B cell (primary cell): ENCODE results near the gene SPINK9. TPM values are rescaled to one million over a fixed set of nuclear protein-coding genes. Genes with fewer than 3 reads are reported as not detected.

Experiments used
- ATAC-seq: fragments of 200-7000 bp; cut with Tn5 transposase; one replicate; pipeline ENCODE4 v1.10.0; 2021; ENCODE audit warnings: low read depth, mild to moderate bottlenecking, moderate number of reproducible peaks, moderate library complexity
- CTCF ChIA-PET: fragments of 350-600 bp; sonication (Branson Sonifier 250); formaldehyde crosslinking; loops from one replicate; lab custom pipeline; 2021; ENCODE audit warnings: antibody characterized with exemption, inconsistent platforms; lab: Charles Lee
- POLR2A ChIA-PET: fragments of 350-600 bp; sonication (Branson Sonifier 250); formaldehyde crosslinking; loops from one replicate; lab custom pipeline; 2021; ENCODE audit warnings: antibody characterized with exemption; lab: Charles Lee
- DNase-seq: peaks from one replicate; pipeline ENCODE4 v3.0.0; 2013
- H2AFZ ChIP-seq: 2 replicates; pipeline ENCODE4 v1.6.1; 2012; ENCODE audit warnings: mild to moderate bottlenecking, low read depth, low read length; ENCODE audit not compliant: insufficient read depth, poor library complexity, severe bottlenecking
- H3K27ac ChIP-seq, 2 donors: 1 replicate in 1 of 2; 2 replicates in 1 of 2; pipeline ENCODE4 v1.5.1; 2012 to 2013; ENCODE audit warnings: low read length in 2 of 2, mild to moderate bottlenecking in 2 of 2, moderate library complexity in 1 of 2
- H3K27me3 ChIP-seq, 4 experiments: fragments of 200-600 bp in 1 of 4; sonication (generic) in 1 of 4; replicated peaks in 1 of 4; 1 replicate in 2 of 4; 2 replicates in 2 of 4; pipeline versions ENCODE4 v1.6.1 to v1.7.0; 2013 to 2016; ENCODE audit warnings: low read length in 3 of 4, mild to moderate bottlenecking in 2 of 4, mixed read lengths in 1 of 4, moderate library complexity in 1 of 4; ENCODE audit not compliant: insufficient read depth in 4 of 4, control insufficient read depth in 3 of 4; ENCODE audit errors: control extremely low read depth in 1 of 4
- H3K36me3 ChIP-seq, 2 experiments: replicated peaks in 1 of 2; 1 replicate in 1 of 2; 2 replicates in 1 of 2; pipeline versions ENCODE4 v1.6.1 to v1.7.1; 2013; ENCODE audit warnings: low read length in 1 of 2; ENCODE audit not compliant: insufficient read depth in 2 of 2, control insufficient read depth in 1 of 2; ENCODE audit errors: control extremely low read depth in 1 of 2, extremely low read depth in 1 of 2
- H3K4me1 ChIP-seq, 2 donors: fragments of 200-600 bp in 1 of 2; sonication (generic) in 1 of 2; 1 replicate in 1 of 2; 2 replicates in 1 of 2; pipeline versions ENCODE4 v1.5.1 to v1.6.1; 2013 to 2017; ENCODE audit warnings: low read length in 2 of 2; ENCODE audit not compliant: control insufficient read depth in 2 of 2, insufficient read depth in 2 of 2
- H3K4me2 ChIP-seq: replicated peaks from 2 replicates; pipeline ENCODE3; 2012; ENCODE audit warnings: mild to moderate bottlenecking, low read depth, low read length; ENCODE audit not compliant: poor library complexity, severe bottlenecking
- H3K4me3 ChIP-seq, 5 experiments: fragments of 200-600 bp in 1 of 5; sonication (generic) in 1 of 5; 1 replicate in 3 of 5; 2 replicates in 2 of 5; pipeline versions ENCODE4 v1.5.1 to v1.7.0; 2011 to 2016; ENCODE audit warnings: low read length in 4 of 5, mild to moderate bottlenecking in 4 of 5, low read depth in 2 of 5, control low read depth in 1 of 5, moderate library complexity in 1 of 5; ENCODE audit not compliant: insufficient read depth in 1 of 5; ENCODE audit errors: control extremely low read depth in 1 of 5, extremely low read depth in 1 of 5
- H3K79me2 ChIP-seq: fragments of 200-600 bp; sonication (generic); one replicate; pipeline ENCODE4 v1.6.0; 2016; ENCODE audit warnings: low read length; ENCODE audit not compliant: control insufficient read depth, insufficient read depth
- H3K9ac ChIP-seq: fragments of 200-600 bp; sonication (generic); 2 replicates; pipeline ENCODE4 v1.6.1; 2017; ENCODE audit warnings: mild to moderate bottlenecking, low read length, moderate library complexity
- H3K9me3 ChIP-seq, 3 donors: one replicate each; pipeline versions ENCODE4 v1.6.1 to v1.7.1; 2013; ENCODE audit warnings: low read length in 2 of 3; ENCODE audit not compliant: control insufficient read depth in 2 of 3, insufficient read depth in 1 of 3; ENCODE audit errors: control extremely low read depth in 1 of 3
- H4K20me1 ChIP-seq: 2 replicates; pipeline ENCODE4 v1.6.0; 2012; ENCODE audit warnings: mild to moderate bottlenecking, low read length; ENCODE audit not compliant: insufficient read depth, control insufficient read depth, poor library complexity, severe bottlenecking
- H3K27ac Mint-ChIP-seq: one replicate; pipeline ENCODE4 v1.8.0; 2021; ENCODE audit warnings: mixed read lengths
- H3K27me3 Mint-ChIP-seq: one replicate; pipeline ENCODE4 v1.8.0; 2021; ENCODE audit warnings: mixed read lengths
- H3K4me1 Mint-ChIP-seq: one replicate; pipeline ENCODE4 v1.8.0; 2021; ENCODE audit warnings: mixed read lengths
- H3K4me3 Mint-ChIP-seq: one replicate; pipeline ENCODE4 v1.8.0; 2021; ENCODE audit warnings: mixed read lengths
- H3K9me3 Mint-ChIP-seq: one replicate; pipeline ENCODE4 v1.8.0; 2022; ENCODE audit warnings: mixed read lengths; ENCODE audit not compliant: insufficient read depth
- CTCF ChIP-seq: fragments of 200-600 bp; IDR thresholded peaks from one replicate; pipeline ENCODE4 v1.8.0; 2022; ENCODE audit warnings: antibody characterized with exemption, mild to moderate bottlenecking
- EZH2 ChIP-seq: IDR thresholded peaks from 2 replicates; pipeline ENCODE4 v1.6.1; 2012; ENCODE audit warnings: borderline replicate concordance, low read depth, mild to moderate bottlenecking, moderate library complexity, low read length; ENCODE audit not compliant: insufficient read depth, poor library complexity, severe bottlenecking
- WGBS: methylation state at CpG from one replicate; pipeline ENCODE4 v1.1.5; 2013; ENCODE audit warnings: missing lambda C conversion rate; ENCODE audit not compliant: insufficient coverage; 5-methylcytosine and 5-hydroxymethylcytosine counted together
- intact Hi-C: fragments of 100-400 bp; cut with micrococcal nuclease; formaldehyde crosslinking; loops from one replicate; pipeline ENCODE4 v1.10.0; 2022
- polyA plus RNA-seq: library from polyadenylated mRNA; depleted of rRNA; stranded (reverse); fragments of >200 nt; gene quantifications from 2 replicates; pipeline ENCODE4 v1.2.3, GENCODE V29; 2012
- total RNA-seq, 2 donors: library from RNA; stranded (reverse); fragments of 120-200 nt in 1 of 2; gene quantifications; 1 replicate in 1 of 2; 2 replicates in 1 of 2; pipeline versions ENCODE4 v1.2.3 to v1.2.4, GENCODE V29; 2013 to 2022

The SPINK9 gene
- total and polyA plus RNA-seq, 2 donors (not counting 1 experiment from before 2014, with no cell fraction given) = not detected

- TF ChIP-seq CTCF (no peak), EZH2 (no peak)
- Mint-ChIP-seq H3K4me1 (peaks cover 53% of the 10 kb centered on the region), H3K4me3 (peak overlapping the region; percentile 88), H3K27ac (peak overlapping the region; percentile 92), H3K27me3 (no peaks in the 10 kb centered on the region), H3K9me3 (no peaks in the 10 kb centered on the region)
- POLR2A ChIA-PET = interaction anchor here (1.4 kb wide), 1 partner anchor 1167 kb away, joined by 4 read pairs; the partner anchor contains the start of gene CSNK1A1
- H4K20me1 ChIP-seq = peaks cover 13% of the 10 kb centered on the region
- H3K27me3 ChIP-seq = no peaks in the 10 kb centered on the region
- CTCF ChIA-PET = interaction anchor here (0.8 to 1.1 kb wide), 4 partner anchors 10 to 204 kb away, joined by 3 to 4 read pairs (median 3); no protein-coding TSS in a partner anchor
- H2AFZ ChIP-seq = peak overlapping the region; percentile 80
- peak overlapping the region; percentile 95 for H3K9ac ChIP-seq
- H3K36me3 ChIP-seq = peaks cover 4 to 15% of the 10 kb centered on the region in 2 experiments
- peak overlapping the region; percentile 69 to 90 (median 84) for H3K4me3 ChIP-seq
- peak overlapping the region; percentile 92 to 96 for H3K27ac ChIP-seq
- peaks cover 65% of the 10 kb centered on the region for H3K79me2 ChIP-seq
- H3K4me2 ChIP-seq = peak overlapping the region; percentile 76
- peaks cover 24 to 26% of the 10 kb centered on the region in 2 donors for H3K4me1 ChIP-seq
- intact Hi-C loops = loop anchor here (5.0 kb wide), 4 partner anchors 423 to 973 kb away; partner anchors contain the start of genes ADRB2, JAKMIP2 and PCYOX1L
- ATAC-seq (no peak), DNase-seq (no peak)
- no peaks in the 10 kb centered on the region for H3K9me3 ChIP-seq
- 11% methylated on average over 3 of the region's 6 CpGs for WGBS
These were observed 49.0 kb downstream of the SPINK9 start for GRCh38 chr5:148384380-148384737.

GRCh38 chr5:148385094-148385493, 49.7 kb downstream of the SPINK9 start:
- peak overlapping the region; percentile 62 for H3K27ac Mint-ChIP-seq
- H2AFZ ChIP-seq = no peak overlapping the region
- no peaks in the 10 kb centered on the region for H3K27me3 ChIP-seq
- H3K4me2 ChIP-seq = peak overlapping the region; percentile 76
- peaks cover 53% of the 10 kb centered on the region for H3K4me1 Mint-ChIP-seq
- no CpG with 5 or more reads among the region's 1 CpG for WGBS
- peaks cover 20% of the 10 kb centered on the region for H4K20me1 ChIP-seq
- H3K27ac ChIP-seq = peak overlapping the region in 1 of 2 donors; percentile 96
- TF ChIP-seq EZH2 (no peak), CTCF (no peak)
- no peak for ATAC-seq
- H3K36me3 ChIP-seq = peaks cover 4 to 15% of the 10 kb centered on the region in 2 experiments
- peaks cover 72% of the 10 kb centered on the region for H3K79me2 ChIP-seq
- no peaks in the 10 kb centered on the region for H3K27me3 Mint-ChIP-seq
- POLR2A ChIA-PET = no interaction called here
- no peaks in the 10 kb centered on the region for H3K9me3 Mint-ChIP-seq
- CTCF ChIA-PET = no interaction called here
- H3K4me3 ChIP-seq = peak overlapping the region in 1 of 5 experiments; percentile 90
- peak overlapping the region; percentile 88 for H3K4me3 Mint-ChIP-seq
- H3K9ac ChIP-seq = no peak overlapping the region
- DNase-seq = no peak
- intact Hi-C loops = no loop called here
- H3K4me1 ChIP-seq = peaks cover 24 to 26% of the 10 kb centered on the region in 2 donors
- no peaks in the 10 kb centered on the region for H3K9me3 ChIP-seq
